CD4-positive, alpha-beta T cell (primary cell): ENCODE data around the gene C6orf141. TPM values are rescaled to one million over a fixed set of nuclear protein-coding genes. Genes with fewer than 3 reads are reported as not detected.

Experiments used
- ATAC-seq: fragments of 200-7000 bp; cut with Tn5 transposase; one replicate; pipeline ENCODE4 v1.10.0; 2022; ENCODE audit warnings: mild to moderate bottlenecking; ENCODE audit not compliant: poor library complexity
- CTCF ChIA-PET: fragments of 350-600 bp; sonication (Branson Sonifier 250); formaldehyde crosslinking; loops from one replicate; lab custom pipeline; 2021; ENCODE audit warnings: antibody characterized with exemption, inconsistent platforms; lab: Charles Lee
- POLR2A ChIA-PET: fragments of 350-600 bp; sonication (Branson Sonifier 250); formaldehyde crosslinking; loops from one replicate; lab custom pipeline; 2021; ENCODE audit warnings: antibody characterized with exemption, inconsistent platforms; lab: Charles Lee
- DNase-seq, 14 experiments: peaks; one replicate each; pipeline ENCODE4 v3.0.0-alpha.2; 2013 to 2020; ENCODE audit warnings: mixed read lengths in 2 of 14
- H3K27ac ChIP-seq, 2 donors: one replicate each; pipeline versions ENCODE4 v1.5.1 to v1.7.0; 2013; ENCODE audit warnings: low read length in 2 of 2, low read depth in 1 of 2, mild to moderate bottlenecking in 1 of 2
- H3K27me3 ChIP-seq, 2 experiments: 1 replicate in 1 of 2; 2 replicates in 1 of 2; pipeline versions ENCODE4 v1.6.1 to v1.7.0; 2013; ENCODE audit warnings: low read length in 2 of 2, control low read depth in 1 of 2, mild to moderate bottlenecking in 1 of 2, moderate library complexity in 1 of 2; ENCODE audit not compliant: insufficient read depth in 2 of 2, control insufficient read depth in 1 of 2
- H3K36me3 ChIP-seq: one replicate; pipeline ENCODE4 v1.6.1; 2013; ENCODE audit warnings: low read length, control low read depth; ENCODE audit not compliant: insufficient read depth
- H3K4me1 ChIP-seq: one replicate; pipeline ENCODE4 v1.6.1; 2013; ENCODE audit warnings: low read length, control low read depth; ENCODE audit not compliant: insufficient read depth
- H3K4me3 ChIP-seq: one replicate; pipeline ENCODE4 v1.5.1; 2013; ENCODE audit warnings: mild to moderate bottlenecking, low read length, moderate library complexity
- H3K9me3 ChIP-seq, 2 experiments: 1 replicate in 1 of 2; 2 replicates in 1 of 2; pipeline versions ENCODE4 v1.6.1 to v1.7.0; 2013; ENCODE audit warnings: low read length in 2 of 2, mild to moderate bottlenecking in 2 of 2, control low read depth in 1 of 2, moderate library complexity in 1 of 2; ENCODE audit not compliant: control insufficient read depth in 1 of 2, insufficient read depth in 1 of 2
- H3K27ac Mint-ChIP-seq: one replicate; pipeline ENCODE4 v1.8.0; 2020; ENCODE audit warnings: mixed read lengths
- H3K27me3 Mint-ChIP-seq: one replicate; pipeline ENCODE4 v1.8.0; 2021; ENCODE audit warnings: mixed read lengths
- H3K36me3 Mint-ChIP-seq: one replicate; pipeline ENCODE4 v1.8.0; 2021; ENCODE audit warnings: low read depth, mixed read lengths
- H3K4me1 Mint-ChIP-seq: one replicate; pipeline ENCODE4 v1.8.0; 2021; ENCODE audit warnings: low read depth, mixed read lengths
- H3K4me3 Mint-ChIP-seq: one replicate; pipeline ENCODE4 v1.8.0; 2020; ENCODE audit warnings: mild to moderate bottlenecking, mixed read lengths
- H3K9me3 Mint-ChIP-seq: one replicate; pipeline ENCODE4 v1.8.0; 2020; ENCODE audit warnings: mixed read lengths
- intact Hi-C, 2 experiments: fragments of 100-400 bp; cut with DNase I in 1 of 2; cut with micrococcal nuclease in 1 of 2; formaldehyde crosslinking; loops; one replicate each; pipeline versions ENCODE4 v1.15.1 to v1.9.0; 2023 to 2025; cut with DNase I, micrococcal nuclease
- total RNA-seq, 174 experiments: library from RNA in 2 of 174; stranded (reverse) in 2 of 174; gene quantifications; one replicate each; pipeline ENCODE4 v1.2.3 and lab custom pipeline; 2021 to 2026
- TF ChIP-seq, protein P1 (sequence below): fragments of 200-600 bp; IDR thresholded peaks from one replicate; pipeline ENCODE4 v1.8.0; 2022; ENCODE audit warnings: antibody characterized with exemption, mild to moderate bottlenecking

The C6orf141 gene
- total RNA-seq, 2 experiments from 2014 or later = not detected

DNA sequence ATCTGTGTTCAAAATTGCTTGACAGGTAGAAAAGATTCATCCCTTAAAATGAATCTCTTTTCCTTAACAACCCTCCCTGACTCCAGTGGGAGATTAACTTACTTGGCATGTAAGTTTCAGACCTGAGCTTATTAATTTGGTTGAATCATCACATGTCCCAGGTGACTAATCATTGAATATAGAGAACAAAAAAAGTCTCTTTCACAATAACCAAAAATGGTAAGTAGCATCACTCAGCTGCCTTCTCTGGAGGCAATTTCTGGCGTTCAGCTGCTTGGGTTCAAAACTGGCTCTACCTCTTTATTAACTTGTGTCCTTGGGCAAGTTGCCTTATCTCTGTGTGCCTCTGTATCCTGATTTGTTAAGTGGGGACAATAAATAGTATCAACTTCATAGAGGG lies 2.9 kb downstream of the C6orf141 start:
- Histone ChIP-seq H3K4me3 (no peak overlapping the region), H3K27ac (no peak overlapping the region), H3K4me1 (peaks cover 15% of the 10 kb centered on the region), H3K36me3 (no peaks in the 10 kb centered on the region), H3K27me3 (peaks cover 19 to 26% of the 10 kb centered on the region in 2 experiments), H3K9me3 (peaks cover 0 to 10% of the 10 kb centered on the region in 2 experiments)
- TF ChIP-seq, protein P1, sequence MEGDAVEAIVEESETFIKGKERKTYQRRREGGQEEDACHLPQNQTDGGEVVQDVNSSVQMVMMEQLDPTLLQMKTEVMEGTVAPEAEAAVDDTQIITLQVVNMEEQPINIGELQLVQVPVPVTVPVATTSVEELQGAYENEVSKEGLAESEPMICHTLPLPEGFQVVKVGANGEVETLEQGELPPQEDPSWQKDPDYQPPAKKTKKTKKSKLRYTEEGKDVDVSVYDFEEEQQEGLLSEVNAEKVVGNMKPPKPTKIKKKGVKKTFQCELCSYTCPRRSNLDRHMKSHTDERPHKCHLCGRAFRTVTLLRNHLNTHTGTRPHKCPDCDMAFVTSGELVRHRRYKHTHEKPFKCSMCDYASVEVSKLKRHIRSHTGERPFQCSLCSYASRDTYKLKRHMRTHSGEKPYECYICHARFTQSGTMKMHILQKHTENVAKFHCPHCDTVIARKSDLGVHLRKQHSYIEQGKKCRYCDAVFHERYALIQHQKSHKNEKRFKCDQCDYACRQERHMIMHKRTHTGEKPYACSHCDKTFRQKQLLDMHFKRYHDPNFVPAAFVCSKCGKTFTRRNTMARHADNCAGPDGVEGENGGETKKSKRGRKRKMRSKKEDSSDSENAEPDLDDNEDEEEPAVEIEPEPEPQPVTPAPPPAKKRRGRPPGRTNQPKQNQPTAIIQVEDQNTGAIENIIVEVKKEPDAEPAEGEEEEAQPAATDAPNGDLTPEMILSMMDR = no peak
- no peaks in the 10 kb centered on the region for H3K9me3 Mint-ChIP-seq
- H3K4me3 Mint-ChIP-seq = no peak overlapping the region
- ChIA-PET CTCF (interaction anchor here (1.0 kb wide), 1 partner anchor 21 kb away, joined by 3 read pairs; no protein-coding TSS in a partner anchor), POLR2A (no interaction called here)
- intact Hi-C loops = no loop called here
- peaks cover 34% of the 10 kb centered on the region for H3K27me3 Mint-ChIP-seq
- no peaks in the 10 kb centered on the region for H3K36me3 Mint-ChIP-seq
- DNase-seq (no peak), ATAC-seq (no peak)
- no peak overlapping the region for H3K27ac Mint-ChIP-seq
- H3K4me1 Mint-ChIP-seq = peaks cover 17% of the 10 kb centered on the region

DNA sequence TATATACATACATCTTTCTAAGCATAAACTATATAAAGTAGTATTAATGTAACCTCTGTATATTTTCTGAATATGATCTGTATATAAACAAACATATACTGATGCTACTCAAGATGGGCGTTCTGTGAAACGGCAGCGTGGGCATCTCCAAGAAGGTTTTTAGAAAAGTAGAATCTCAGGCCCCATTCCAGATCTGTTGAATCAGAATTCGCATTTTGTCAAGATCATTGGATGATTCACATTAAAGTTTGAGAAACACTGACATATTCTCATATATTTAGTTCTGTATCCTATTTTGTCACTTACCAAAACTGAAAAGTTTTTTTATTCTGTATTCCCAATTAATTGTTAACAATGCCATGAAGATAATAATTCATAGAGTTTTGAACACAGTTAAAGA lies 5.5 kb downstream of the C6orf141 start:
- H3K27ac Mint-ChIP-seq = no peak overlapping the region
- H3K27me3 Mint-ChIP-seq = peaks cover 19% of the 10 kb centered on the region
- ChIA-PET POLR2A (no interaction called here), CTCF (no interaction called here)
- H3K4me1 Mint-ChIP-seq = peaks cover 10% of the 10 kb centered on the region
- no peaks in the 10 kb centered on the region for H3K9me3 Mint-ChIP-seq
- no peak for DNase-seq
- Histone ChIP-seq H3K9me3 (peaks cover 0 to 4% of the 10 kb centered on the region in 2 experiments), H3K36me3 (no peaks in the 10 kb centered on the region), H3K4me1 (peaks cover 5% of the 10 kb centered on the region), H3K27ac (no peak overlapping the region), H3K27me3 (peaks cover 6 to 8% of the 10 kb centered on the region in 2 experiments), H3K4me3 (no peak overlapping the region)
- H3K4me3 Mint-ChIP-seq = no peak overlapping the region
- H3K36me3 Mint-ChIP-seq = no peaks in the 10 kb centered on the region
- no peak for ATAC-seq
- TF ChIP-seq, protein P1 = no peak
- intact Hi-C loops = no loop called here

DNA sequence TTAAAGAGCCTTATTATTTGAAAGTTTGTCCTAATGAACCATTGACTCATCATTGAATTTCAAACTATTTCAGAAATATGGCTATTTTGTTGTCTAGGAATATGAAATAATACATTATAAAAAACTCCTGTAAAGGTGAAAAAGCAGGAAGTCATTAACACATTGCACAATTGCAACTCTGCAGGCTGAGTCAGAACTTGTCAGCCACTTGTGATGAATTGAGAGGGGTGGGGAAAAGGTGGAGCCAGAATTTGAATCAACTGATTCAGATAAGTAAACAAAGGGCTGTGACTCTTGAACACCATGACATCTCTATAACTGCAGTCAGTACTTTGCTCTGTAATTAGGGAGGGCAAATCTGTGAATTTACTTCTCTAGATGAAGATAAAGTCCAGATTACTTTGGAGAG lies 6.0 kb downstream of the C6orf141 start:
- CTCF ChIA-PET = no interaction called here

More for the DNA sequence above, 6.0 kb downstream of the C6orf141 start:
- DNase-seq (no peak), ATAC-seq (no peak)
- Mint-ChIP-seq H3K9me3 (no peaks in the 10 kb centered on the region), H3K36me3 (no peaks in the 10 kb centered on the region), H3K4me1 (peaks cover 6% of the 10 kb centered on the region), H3K4me3 (no peak overlapping the region), H3K27me3 (peaks cover 18% of the 10 kb centered on the region), H3K27ac (no peak overlapping the region)
- Histone ChIP-seq H3K36me3 (no peaks in the 10 kb centered on the region), H3K9me3 (no peaks in the 10 kb centered on the region), H3K4me1 (peaks cover under 1% of the 10 kb centered on the region), H3K27me3 (peaks cover 3 to 6% of the 10 kb centered on the region in 2 experiments), H3K4me3 (no peak overlapping the region), H3K27ac (no peak overlapping the region)
- TF ChIP-seq, protein P1 = no peak
- POLR2A ChIA-PET = no interaction called here
- intact Hi-C loops = no loop called here
